ENCODE data around the gene PRR29.

The PRR29 gene

DNA sequence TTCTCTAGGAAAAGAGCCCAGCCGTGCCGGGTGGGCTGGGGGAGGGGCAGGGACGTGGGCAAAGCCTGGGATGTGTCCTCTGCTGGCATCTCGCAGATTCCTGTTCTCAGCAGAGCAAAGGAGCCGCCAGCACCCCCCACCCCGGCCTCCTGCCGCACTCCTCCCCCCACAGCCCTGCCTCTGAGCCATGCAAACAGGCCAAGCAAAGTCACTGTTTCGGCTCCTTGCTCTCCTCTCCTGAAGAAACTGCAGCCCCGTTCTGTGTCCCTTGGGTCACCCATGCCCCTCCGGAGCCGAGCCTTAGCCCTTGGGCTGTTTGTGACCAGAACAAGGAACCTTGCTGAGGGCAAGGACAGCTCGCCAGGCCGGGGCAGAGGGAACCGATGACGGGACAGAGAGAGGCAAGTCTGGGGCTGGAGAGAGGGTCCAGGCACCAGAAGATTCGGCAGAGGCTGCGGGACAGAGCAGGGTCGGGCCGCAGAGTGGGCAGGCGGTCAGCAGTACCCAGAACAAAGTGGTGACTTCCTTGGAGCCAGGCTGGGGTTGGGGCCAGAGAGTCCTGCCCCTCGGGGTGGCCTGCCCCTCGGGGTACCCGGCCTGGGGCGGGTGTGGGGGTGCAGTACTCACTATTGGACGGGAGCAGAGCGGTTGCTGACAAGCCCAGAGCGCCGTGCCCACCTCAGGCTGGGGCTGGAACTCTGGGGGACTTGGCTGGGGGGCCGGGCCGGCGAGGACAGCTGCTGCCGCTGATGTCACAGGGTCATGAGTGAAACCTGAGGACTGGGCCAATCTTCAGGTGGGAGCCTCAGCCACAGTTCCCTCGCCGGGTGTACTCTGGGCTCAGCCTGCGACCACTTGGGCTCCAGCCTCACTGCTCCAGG lies 9.2 kb upstream of the PRR29 start:
- Histone ChIP-seq H3K36me3 (ENCODE audit: insufficient read depth, low read length) (no peaks in the 10 kb centered on the region), H3K9me3 (ENCODE audit: low read length) (no peaks in the 10 kb centered on the region), H3K9ac (ENCODE audit: low read length) (no peak overlapping the region), H3K27me3 (ENCODE audit: control insufficient read depth in 1 of 2, insufficient read depth in 2 of 2, low read length in 2 of 2) (peaks cover 12 to 13% of the 10 kb centered on the region in 2 donors), H3K4me3 (ENCODE audit: low read depth in 1 of 2, low read length in 2 of 2) (peak overlapping the region in 1 of 2 donors; percentile 27), H3K27ac (ENCODE audit: low read depth, low read length) (peak overlapping the region; percentile 44), H3K4me1 (ENCODE audit: insufficient read depth, low read length) (peaks cover 5% of the 10 kb centered on the region)

DNA sequence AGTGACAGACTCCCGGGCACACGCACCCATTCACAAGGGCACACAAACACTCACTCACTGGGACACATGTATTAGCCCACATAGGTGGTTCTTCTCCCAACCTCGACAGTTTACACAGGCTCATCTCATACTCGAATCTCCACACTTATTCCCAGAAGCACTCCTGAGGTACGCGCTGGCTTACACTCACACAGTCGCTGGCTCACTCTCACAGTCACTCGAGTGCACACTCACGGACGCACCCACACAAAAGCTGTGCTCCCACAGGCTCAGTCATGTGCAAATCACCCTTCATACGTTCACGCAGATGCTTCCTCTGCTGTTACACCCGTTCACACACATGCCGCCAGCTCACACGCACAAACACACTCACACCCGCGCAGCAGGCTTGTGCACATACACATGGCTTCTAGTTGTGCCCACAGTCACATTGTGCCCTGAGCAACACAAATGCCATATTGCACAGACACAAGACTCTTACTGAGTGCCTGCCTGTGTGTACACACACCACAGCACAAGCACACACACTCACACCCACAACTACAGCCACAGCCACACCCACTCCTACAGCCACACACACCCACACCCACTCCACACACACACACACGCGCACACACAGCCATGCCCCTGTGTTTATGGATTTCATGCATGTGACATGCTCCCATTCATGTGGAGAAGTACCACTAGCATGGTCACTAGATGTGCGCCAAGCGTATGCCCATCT lies 8.4 kb upstream of the PRR29 start:
- H3K4me3 ChIP-seq (ENCODE audit: low read depth in 1 of 2, low read length in 2 of 2) = no peak overlapping the region
- H3K9ac ChIP-seq (ENCODE audit: low read length) = no peak overlapping the region
- H3K36me3 ChIP-seq (ENCODE audit: insufficient read depth, low read length) = no peaks in the 10 kb centered on the region
- peaks cover 12 to 13% of the 10 kb centered on the region in 2 donors for H3K27me3 ChIP-seq (ENCODE audit: control insufficient read depth in 1 of 2, insufficient read depth in 2 of 2, low read length in 2 of 2)
- no peaks in the 10 kb centered on the region for H3K9me3 ChIP-seq (ENCODE audit: low read length)
- H3K27ac ChIP-seq (ENCODE audit: low read depth, low read length) = no peak overlapping the region
- H3K4me1 ChIP-seq (ENCODE audit: insufficient read depth, low read length) = peaks cover 5% of the 10 kb centered on the region

DNA sequence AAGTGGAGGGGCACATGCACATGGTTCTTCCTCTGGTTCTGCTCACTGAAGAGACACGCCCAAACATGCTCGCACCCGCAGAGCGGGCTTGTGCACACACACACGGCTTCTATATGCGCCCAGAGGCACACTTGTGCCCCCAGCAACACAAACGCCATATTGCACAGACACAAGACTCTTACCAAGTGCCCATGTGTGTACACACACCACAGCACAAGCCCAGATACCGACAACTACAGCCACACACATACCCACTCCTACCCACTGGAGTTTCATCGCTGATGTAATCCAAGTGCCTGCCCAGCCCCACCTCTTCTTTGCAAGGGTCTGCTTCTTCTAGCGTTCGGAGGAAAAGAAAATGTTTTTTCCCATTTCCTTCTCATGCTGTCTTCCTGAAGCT lies 6.5 kb upstream of the PRR29 start:
- no peaks in the 10 kb centered on the region for H3K9me3 ChIP-seq (ENCODE audit: low read length)
- H3K27ac ChIP-seq (ENCODE audit: low read depth, low read length) = no peak overlapping the region
- H3K36me3 ChIP-seq (ENCODE audit: insufficient read depth, low read length) = no peaks in the 10 kb centered on the region
- no peak overlapping the region for H3K4me3 ChIP-seq (ENCODE audit: low read depth in 1 of 2, low read length in 2 of 2)
- H3K9ac ChIP-seq (ENCODE audit: low read length) = no peak overlapping the region
- peaks cover 12 to 13% of the 10 kb centered on the region in 2 donors for H3K27me3 ChIP-seq (ENCODE audit: control insufficient read depth in 1 of 2, insufficient read depth in 2 of 2, low read length in 2 of 2)
- peaks cover 5% of the 10 kb centered on the region for H3K4me1 ChIP-seq (ENCODE audit: insufficient read depth, low read length)

DNA sequence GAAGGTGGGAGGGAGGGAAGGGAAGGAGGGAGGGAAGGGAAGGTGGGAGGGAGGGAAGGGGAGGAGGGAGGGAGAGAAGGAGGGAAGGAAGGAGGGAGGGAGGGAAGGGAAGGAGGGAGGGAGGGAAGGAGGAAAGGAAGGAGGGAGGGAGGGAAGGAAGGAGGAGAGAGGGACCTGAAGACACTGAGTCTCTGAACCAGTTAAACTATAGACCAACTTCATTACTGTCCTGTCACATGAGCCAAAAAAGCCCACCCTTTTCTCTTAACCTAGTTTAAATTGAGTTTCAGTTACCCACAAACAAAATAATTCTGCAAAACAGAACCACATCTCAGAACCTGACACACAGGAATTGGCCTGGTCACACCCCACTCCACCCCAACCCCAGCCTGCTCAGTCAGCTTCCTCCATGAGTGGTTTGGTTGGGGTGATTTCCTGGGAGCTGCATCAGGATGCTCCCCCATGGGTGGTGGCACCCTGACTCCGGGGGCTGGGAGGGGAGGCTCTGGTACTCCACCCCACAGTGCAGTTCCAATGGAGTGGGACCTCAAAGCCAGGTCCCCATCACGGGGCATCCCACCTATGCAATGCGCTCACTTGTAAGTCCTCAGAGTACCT lies 4.7 kb upstream of the PRR29 start:
- no peak overlapping the region for H3K9ac ChIP-seq (ENCODE audit: low read length)
- H3K27me3 ChIP-seq (ENCODE audit: control insufficient read depth in 1 of 2, insufficient read depth in 2 of 2, low read length in 2 of 2) = peaks cover 12 to 28% of the 10 kb centered on the region in 2 donors
- H3K36me3 ChIP-seq (ENCODE audit: insufficient read depth, low read length) = no peaks in the 10 kb centered on the region
- H3K4me3 ChIP-seq (ENCODE audit: low read depth in 1 of 2, low read length in 2 of 2) = no peak overlapping the region
- no peaks in the 10 kb centered on the region for H3K4me1 ChIP-seq (ENCODE audit: insufficient read depth, low read length)
- H3K9me3 ChIP-seq (ENCODE audit: low read length) = no peaks in the 10 kb centered on the region
- H3K27ac ChIP-seq (ENCODE audit: low read depth, low read length) = no peak overlapping the region

DNA sequence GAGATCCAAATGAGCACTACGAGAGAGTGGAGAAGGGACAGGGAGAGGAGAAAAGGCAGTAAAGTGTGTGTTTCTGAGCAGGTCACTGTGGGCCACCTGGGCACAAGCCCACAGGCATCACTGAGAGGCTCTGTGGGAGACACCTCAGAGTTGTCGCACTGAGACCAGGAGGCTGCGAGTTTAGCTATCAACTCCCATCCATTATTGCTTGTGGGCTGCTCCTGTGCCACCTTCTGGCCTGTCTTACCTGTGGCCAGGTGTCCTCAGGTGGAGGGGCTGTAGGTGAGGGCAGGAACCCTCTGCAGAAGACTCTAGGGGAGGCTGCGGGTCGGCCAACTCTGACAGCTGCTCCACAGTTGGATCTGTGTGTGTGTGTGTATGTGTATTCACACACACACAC lies 2.5 kb upstream of the PRR29 start:
- no peaks in the 10 kb centered on the region for H3K4me1 ChIP-seq (ENCODE audit: insufficient read depth, low read length)
- no peak overlapping the region for H3K27ac ChIP-seq (ENCODE audit: low read depth, low read length)
- peaks cover 25 to 31% of the 10 kb centered on the region in 2 donors for H3K27me3 ChIP-seq (ENCODE audit: control insufficient read depth in 1 of 2, insufficient read depth in 2 of 2, low read length in 2 of 2)
- no peak overlapping the region for H3K9ac ChIP-seq (ENCODE audit: low read length)
- H3K4me3 ChIP-seq (ENCODE audit: low read depth in 1 of 2, low read length in 2 of 2) = no peak overlapping the region
- no peaks in the 10 kb centered on the region for H3K36me3 ChIP-seq (ENCODE audit: insufficient read depth, low read length)
- no peaks in the 10 kb centered on the region for H3K9me3 ChIP-seq (ENCODE audit: low read length)

DNA sequence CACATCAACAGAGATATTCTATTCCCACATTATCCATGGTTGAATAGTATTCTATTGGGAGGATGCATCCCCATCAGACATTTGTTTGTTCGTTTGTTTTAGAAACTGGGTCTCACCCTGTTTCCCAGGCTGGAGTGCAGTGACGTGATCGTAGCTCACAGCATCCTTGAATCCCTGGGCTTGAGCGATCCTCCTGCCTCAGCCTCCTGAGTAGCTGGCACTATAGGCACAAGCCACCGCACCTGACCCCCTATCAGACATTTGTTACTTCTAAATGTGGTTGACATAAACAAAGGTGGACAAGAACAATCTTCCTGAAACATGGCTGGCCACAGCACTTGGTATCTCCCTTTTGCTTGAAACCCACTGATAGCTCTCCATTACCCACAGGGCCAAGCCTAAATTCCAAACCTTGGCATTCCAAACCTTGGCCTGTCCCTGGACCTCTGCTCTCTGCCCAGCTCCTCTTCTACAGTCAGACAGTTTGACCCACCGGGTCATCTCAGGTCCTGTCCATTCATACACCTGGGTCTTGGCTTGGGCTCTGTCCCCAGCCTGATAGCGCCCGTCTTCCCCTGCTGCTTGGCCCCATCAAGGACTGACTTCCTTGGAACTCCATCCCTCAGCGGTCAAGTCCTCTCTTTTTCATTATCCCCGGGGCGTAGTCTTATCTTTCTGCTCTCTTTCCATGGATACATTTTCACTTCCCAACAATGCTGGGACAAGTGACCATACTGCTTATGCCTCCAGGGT lies 1.5 kb upstream of the PRR29 start:
- Histone ChIP-seq H3K9me3 (ENCODE audit: low read length) (no peaks in the 10 kb centered on the region), H3K27me3 (ENCODE audit: control insufficient read depth in 1 of 2, insufficient read depth in 2 of 2, low read length in 2 of 2) (peaks cover 25 to 28% of the 10 kb centered on the region in 2 donors), H3K9ac (ENCODE audit: low read length) (no peak overlapping the region), H3K27ac (ENCODE audit: low read depth, low read length) (no peak overlapping the region), H3K36me3 (ENCODE audit: insufficient read depth, low read length) (no peaks in the 10 kb centered on the region), H3K4me1 (ENCODE audit: insufficient read depth, low read length) (no peaks in the 10 kb centered on the region), H3K4me3 (ENCODE audit: low read depth in 1 of 2, low read length in 2 of 2) (no peak overlapping the region)

DNA sequence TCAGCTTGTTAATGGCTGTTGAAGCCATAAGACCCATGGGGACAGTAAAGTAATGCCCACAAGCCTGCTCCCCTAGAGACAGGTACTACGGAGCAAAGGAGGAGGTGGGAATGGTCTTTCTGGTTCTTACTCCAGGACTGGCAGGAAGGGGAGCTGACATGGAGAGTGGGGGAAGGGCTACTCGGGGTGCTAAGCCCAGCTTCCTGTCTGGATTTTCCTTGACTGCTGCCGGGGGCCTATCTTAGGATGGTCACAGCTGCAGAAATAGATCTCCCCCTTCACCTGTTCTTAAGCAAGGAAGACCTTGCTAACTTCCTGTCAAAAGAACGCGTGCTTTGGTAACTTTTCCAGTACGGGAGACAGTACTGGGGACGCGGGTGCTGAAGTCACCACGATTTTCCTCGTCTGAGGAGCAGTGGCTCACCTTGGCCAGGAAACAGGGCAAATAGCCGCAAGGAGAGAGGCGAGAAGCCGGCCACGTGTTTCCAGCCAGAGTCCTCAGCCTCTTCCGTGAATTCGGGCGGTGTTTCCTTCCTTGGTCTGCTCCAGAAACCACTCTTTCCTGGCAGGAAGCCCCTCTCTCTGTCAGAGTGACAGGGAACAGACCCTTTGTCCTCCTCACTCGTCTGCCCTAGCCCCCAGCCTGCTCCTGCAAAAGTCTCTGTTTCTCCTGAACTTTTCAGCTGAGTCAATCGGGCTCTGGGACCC lies 656 bp upstream of the PRR29 start:
- no peak overlapping the region for H3K27ac ChIP-seq (ENCODE audit: low read depth, low read length)
- no peak overlapping the region for H3K9ac ChIP-seq (ENCODE audit: low read length)
- H3K9me3 ChIP-seq (ENCODE audit: low read length) = no peaks in the 10 kb centered on the region
- H3K4me3 ChIP-seq (ENCODE audit: low read depth in 1 of 2, low read length in 2 of 2) = peak overlapping the region in 1 of 2 donors; percentile 53
- H3K4me1 ChIP-seq (ENCODE audit: insufficient read depth, low read length) = no peaks in the 10 kb centered on the region
- H3K27me3 ChIP-seq (ENCODE audit: control insufficient read depth in 1 of 2, insufficient read depth in 2 of 2, low read length in 2 of 2) = peaks cover 16 to 33% of the 10 kb centered on the region in 2 donors
- H3K36me3 ChIP-seq (ENCODE audit: insufficient read depth, low read length) = no peaks in the 10 kb centered on the region

DNA sequence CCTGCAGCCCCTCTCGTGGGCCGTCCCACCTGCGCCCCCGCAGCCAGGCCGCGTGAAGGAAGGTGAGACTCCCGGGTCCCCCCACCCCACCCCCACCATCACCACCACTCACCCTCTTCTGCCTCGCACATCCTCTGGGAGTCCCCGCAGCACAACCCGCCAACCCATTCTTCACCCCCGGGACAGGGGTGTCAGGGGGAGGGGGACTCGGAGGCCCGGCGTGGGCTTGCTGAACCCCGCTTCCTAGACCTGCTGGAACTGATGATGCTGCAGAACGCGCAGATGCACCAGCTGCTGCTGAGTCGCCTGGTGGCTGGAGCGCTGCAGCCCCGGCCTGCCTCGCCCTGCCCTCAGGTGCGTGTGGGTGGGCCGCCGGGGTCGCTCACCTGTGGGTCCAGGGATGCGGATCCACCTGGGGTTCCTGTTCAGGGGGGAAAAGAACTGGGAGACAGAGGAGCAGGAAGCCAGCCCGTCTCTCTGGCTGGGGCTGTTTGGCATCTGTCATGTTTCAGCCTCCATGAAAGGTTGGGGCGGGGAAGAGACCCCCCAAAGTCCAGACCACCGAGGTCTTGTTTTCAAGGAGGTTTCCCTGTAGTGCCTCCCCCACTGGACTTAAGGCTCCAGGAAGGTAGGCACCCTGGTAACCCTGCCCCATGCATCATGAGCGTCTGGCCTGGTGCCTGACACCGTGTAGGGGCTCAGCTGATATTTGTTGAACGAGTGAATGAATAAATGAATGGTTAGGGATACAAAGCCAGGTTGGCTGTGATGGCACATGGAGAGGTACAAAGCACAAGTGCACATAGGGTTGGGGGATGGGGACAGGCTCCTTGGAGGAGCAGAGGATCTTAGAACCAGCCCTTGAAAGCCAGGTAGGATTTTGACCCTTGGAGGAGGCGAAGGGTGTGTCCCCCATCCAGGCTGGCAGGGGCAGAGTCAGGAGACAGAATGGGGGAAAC lies 849 bp downstream of the PRR29 start:
- Histone ChIP-seq H3K9me3 (ENCODE audit: low read length) (no peaks in the 10 kb centered on the region), H3K4me3 (ENCODE audit: low read depth in 1 of 2, low read length in 2 of 2) (peak overlapping the region; percentile 33 to 53), H3K27me3 (ENCODE audit: control insufficient read depth in 1 of 2, insufficient read depth in 2 of 2, low read length in 2 of 2) (peaks cover 13 to 35% of the 10 kb centered on the region in 2 donors), H3K9ac (ENCODE audit: low read length) (no peak overlapping the region), H3K4me1 (ENCODE audit: insufficient read depth, low read length) (no peaks in the 10 kb centered on the region), H3K36me3 (ENCODE audit: insufficient read depth, low read length) (no peaks in the 10 kb centered on the region), H3K27ac (ENCODE audit: low read depth, low read length) (no peak overlapping the region)

DNA sequence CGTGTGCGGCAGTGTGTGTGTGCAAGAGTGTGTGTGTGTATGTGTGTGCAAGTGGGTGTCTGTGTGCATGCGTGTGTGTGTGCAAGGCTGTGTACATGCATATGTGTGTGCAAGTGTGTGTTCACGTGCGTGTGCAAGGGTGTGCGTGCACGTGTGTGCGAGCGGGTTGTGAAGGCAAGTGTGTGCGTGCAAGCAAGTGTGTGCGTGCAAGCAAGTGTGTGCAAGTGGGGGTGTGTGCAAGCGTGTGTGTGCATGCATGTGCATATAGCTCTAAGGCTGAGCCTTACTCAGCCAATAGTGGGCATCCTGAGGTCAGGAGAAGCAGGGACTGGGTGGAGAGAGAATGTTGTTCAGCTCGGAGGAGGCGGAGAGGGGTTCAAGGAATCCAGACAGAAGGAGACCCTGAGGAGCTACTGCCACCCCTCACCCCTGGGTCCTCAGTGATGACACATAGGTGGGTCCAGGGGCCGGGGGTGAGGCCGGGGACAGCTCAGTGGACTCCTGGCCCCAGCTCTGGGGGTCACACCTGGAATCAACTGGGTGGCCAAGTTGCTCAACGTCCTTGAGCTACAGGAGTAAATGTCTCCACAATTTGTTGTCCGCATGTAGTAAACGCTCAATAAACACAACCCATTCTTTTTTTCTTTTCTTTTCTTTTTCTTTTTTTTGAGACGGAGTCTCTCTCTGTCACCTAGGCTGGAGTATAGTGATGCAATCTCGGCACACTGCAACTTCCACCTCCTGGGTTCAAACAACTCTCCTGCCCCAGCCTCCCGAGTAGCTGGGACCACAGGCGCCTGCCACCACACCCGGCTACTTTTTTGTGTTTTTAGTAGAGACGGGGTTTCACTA lies 1.8 kb downstream of the PRR29 start:
- no peak overlapping the region for H3K9ac ChIP-seq (ENCODE audit: low read length)
- H3K9me3 ChIP-seq (ENCODE audit: low read length) = no peaks in the 10 kb centered on the region
- H3K36me3 ChIP-seq (ENCODE audit: insufficient read depth, low read length) = no peaks in the 10 kb centered on the region
- H3K4me3 ChIP-seq (ENCODE audit: low read depth in 1 of 2, low read length in 2 of 2) = no peak overlapping the region
- no peak overlapping the region for H3K27ac ChIP-seq (ENCODE audit: low read depth, low read length)
- H3K4me1 ChIP-seq (ENCODE audit: insufficient read depth, low read length) = no peaks in the 10 kb centered on the region
- peaks cover 13 to 35% of the 10 kb centered on the region in 2 donors for H3K27me3 ChIP-seq (ENCODE audit: control insufficient read depth in 1 of 2, insufficient read depth in 2 of 2, low read length in 2 of 2)

Measured in muscle layer of colon (tissue), 2 donors.